ENCODE results near the gene ENPP7.

DNA sequence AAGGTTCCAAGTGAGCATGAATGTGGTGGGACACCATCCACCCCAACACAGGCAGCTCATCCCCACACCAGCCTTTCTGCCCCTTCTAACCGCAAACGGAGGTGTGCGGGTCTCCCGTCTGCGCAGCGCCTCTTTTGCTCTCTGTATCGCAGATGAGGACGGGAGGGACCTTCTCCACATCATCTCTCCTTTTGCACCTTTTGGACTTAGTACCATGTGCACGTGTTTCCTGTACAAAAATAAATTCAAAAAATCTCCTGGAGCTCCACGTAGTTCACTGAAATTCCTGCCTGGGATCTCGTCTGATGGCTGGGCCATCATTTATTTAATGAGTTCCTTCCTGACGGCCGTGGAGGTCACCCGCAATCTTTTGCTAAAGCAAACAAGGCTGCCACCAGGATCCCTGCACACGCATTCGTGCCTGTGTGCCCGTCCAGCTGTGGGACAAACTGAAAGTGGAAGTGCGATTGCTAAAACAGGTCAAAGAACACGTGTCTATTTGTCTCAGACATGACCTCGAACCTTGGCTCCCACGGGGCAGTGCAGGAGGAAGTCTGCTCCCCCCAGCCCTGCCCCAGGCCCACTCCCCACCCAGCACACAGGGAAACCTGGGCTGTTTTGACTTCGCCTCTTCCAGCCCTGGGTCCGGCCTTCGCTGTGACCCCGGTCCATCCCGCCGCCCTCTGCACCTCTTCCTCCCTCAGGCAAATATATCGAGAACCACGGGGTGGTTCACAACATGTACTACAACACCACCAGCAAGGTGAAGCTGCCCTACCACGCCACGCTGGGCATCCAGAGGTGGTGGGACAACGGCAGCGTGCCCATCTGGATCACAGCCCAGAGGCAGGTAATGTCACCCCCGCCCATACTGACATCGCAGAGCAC is 2.3 kb downstream of the ENPP7 start:
- no peak for TF ChIP-seq SP1 (IDR thresholded peaks at IDR 0.05)
- TF ChIP-seq ARNT (IDR thresholded peaks at IDR 0.05): no peak
- TF ChIP-seq TARDBP (IDR thresholded peaks at IDR 0.05): no peak
- no peak for TF ChIP-seq HDGF (IDR thresholded peaks at IDR 0.05; ENCODE audit: borderline replicate concordance)
